ENCODE measurements around the gene MSS51.

DNA sequence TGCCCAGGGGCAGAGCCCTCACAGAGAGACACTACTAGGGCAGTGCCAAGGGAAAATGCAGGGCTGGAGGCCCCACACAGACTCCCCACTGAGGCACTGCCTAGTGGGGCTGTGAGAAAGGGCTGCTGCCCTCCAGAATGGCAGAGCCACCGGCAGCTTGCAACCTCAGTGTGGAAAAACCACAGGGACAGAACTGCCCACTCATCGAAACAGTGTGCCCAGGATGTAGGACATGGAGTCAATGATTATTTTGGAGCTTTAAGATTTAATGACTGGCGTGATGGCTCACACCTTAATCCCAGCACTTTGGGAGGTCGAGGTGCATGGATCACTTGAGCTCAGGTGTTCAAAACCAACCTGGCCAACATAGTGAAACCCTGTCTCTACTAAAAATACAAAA, 27.5 kb upstream of the MSS51 start:
- TF ChIP-seq, protein P1, sequence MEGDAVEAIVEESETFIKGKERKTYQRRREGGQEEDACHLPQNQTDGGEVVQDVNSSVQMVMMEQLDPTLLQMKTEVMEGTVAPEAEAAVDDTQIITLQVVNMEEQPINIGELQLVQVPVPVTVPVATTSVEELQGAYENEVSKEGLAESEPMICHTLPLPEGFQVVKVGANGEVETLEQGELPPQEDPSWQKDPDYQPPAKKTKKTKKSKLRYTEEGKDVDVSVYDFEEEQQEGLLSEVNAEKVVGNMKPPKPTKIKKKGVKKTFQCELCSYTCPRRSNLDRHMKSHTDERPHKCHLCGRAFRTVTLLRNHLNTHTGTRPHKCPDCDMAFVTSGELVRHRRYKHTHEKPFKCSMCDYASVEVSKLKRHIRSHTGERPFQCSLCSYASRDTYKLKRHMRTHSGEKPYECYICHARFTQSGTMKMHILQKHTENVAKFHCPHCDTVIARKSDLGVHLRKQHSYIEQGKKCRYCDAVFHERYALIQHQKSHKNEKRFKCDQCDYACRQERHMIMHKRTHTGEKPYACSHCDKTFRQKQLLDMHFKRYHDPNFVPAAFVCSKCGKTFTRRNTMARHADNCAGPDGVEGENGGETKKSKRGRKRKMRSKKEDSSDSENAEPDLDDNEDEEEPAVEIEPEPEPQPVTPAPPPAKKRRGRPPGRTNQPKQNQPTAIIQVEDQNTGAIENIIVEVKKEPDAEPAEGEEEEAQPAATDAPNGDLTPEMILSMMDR (IDR thresholded peaks at IDR 0.05) = no peak
- TF ChIP-seq POLR2A (IDR thresholded peaks at IDR 0.05) = no peak

Data from vagina (tissue), 2 donors.